ENCODE results near the gene SND1. TPM values are rescaled to one million over a fixed set of nuclear protein-coding genes. Genes with fewer than 3 reads are reported as not detected.
A peak's percentile ranks its signal among the peaks of the same experiment; 100 is the strongest.

The SND1 gene
- total and polyA plus RNA-seq, 5 donors from 2014 or later = 84.4 to 121 (median 86.9) TPM

DNA sequence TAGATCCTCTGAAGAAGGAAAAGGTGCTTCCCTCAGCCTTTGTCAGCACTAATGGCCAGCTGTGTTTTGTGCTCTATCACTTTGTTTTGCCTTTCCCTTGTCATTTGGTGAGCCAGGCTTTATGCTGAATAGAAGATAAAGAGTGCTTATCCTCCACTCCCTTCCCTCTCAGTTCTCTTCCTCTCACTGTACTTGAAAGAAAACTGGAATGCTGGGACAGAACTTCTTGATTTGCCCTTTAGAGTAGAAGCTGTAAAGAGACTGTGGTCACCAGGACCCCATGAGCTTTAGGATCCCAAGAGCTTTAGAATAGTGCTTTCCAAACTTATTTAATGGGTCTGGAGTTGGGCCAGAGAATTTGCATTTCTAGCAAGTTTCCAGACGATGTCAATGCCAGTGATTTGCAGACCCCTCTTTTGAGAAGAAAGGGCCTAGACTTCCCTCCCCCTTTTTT lies 297.8 kb downstream of the SND1 start:
- no peaks in the 10 kb centered on the region for H3K4me1 ChIP-seq (ENCODE audit: control insufficient read depth, insufficient read depth, low read length, poor library complexity, severe bottlenecking)
- no peaks in the 10 kb centered on the region for H3K36me3 ChIP-seq (ENCODE audit: control insufficient read depth, insufficient read depth, low read length)
- Mint-ChIP-seq H3K36me3 (peaks cover 11% of the 10 kb centered on the region), H3K9me3 (no peaks in the 10 kb centered on the region), H3K27ac (peak overlapping the region in 2 of 3 donors; percentile 42 to 56), H3K4me1 (peaks cover 3 to 7% (median 5%) of the 10 kb centered on the region in 4 donors), H3K4me3 (no peak overlapping the region), H3K27me3 (no peaks in the 10 kb centered on the region)
- no peaks in the 10 kb centered on the region for H3K9me3 ChIP-seq (ENCODE audit: control insufficient read depth in 2 of 2, low read length in 2 of 2)
- ATAC-seq (ENCODE audit: low read depth in 2 of 2) (no peak), DNase-seq (no peak)
- H3K4me3 ChIP-seq (ENCODE audit: low read depth, low read length) = no peak overlapping the region
- no peaks in the 10 kb centered on the region for H3K27me3 ChIP-seq (ENCODE audit: control insufficient read depth, insufficient read depth, low read length)
- H3K27ac ChIP-seq (ENCODE audit: insufficient read depth, low read length, poor library complexity, severe bottlenecking) = no peak overlapping the region

DNA sequence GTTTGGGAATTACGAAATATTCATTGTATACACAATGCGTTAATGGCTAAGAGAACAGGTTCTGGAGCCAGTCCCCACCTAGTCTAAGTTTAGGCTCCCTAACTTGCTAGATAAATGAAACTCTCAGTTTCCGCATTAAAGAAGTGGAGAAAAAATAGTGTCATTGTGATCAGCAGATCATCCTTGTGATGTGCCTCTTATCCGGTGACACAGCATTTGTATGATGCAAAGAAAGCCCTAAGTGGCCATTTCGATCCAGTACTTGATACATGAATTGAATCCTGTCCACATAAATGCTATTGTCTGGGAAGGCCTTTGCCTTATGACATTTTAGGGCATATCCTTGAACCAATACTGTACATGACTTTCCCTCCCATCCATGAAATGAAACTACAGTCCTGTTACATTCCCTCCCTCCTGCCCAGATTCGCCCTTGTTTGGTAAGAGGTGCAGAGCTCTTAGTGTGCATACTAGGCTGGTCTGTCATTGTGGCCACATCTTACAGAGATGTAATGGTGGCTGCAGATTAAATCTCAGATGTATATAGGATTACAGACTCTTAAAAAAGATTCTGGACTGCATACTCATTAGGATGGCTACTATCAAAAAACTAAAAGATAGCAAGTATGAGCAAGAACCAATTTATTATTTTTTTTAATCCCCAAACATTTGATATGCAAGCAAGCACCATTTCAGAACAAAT lies 298.4 kb downstream of the SND1 start:
- Histone ChIP-seq H3K4me3 (ENCODE audit: low read depth, low read length) (no peak overlapping the region), H3K36me3 (ENCODE audit: control insufficient read depth, insufficient read depth, low read length) (no peaks in the 10 kb centered on the region), H3K27ac (ENCODE audit: insufficient read depth, low read length, poor library complexity, severe bottlenecking) (no peak overlapping the region), H3K9me3 (ENCODE audit: control insufficient read depth in 2 of 2, low read length in 2 of 2) (no peaks in the 10 kb centered on the region), H3K4me1 (ENCODE audit: control insufficient read depth, insufficient read depth, low read length, poor library complexity, severe bottlenecking) (no peaks in the 10 kb centered on the region), H3K27me3 (ENCODE audit: control insufficient read depth, insufficient read depth, low read length) (no peaks in the 10 kb centered on the region)
- no peaks in the 10 kb centered on the region for H3K27me3 Mint-ChIP-seq
- H3K9me3 Mint-ChIP-seq = no peaks in the 10 kb centered on the region
- H3K36me3 Mint-ChIP-seq = peaks cover 11% of the 10 kb centered on the region
- DNase-seq (no peak), ATAC-seq (ENCODE audit: low read depth in 2 of 2) (no peak)
- H3K4me3 Mint-ChIP-seq = no peak overlapping the region
- H3K4me1 Mint-ChIP-seq = peaks cover 3 to 7% (median 5%) of the 10 kb centered on the region in 4 donors
- H3K27ac Mint-ChIP-seq = peak overlapping the region in 1 of 3 donors; percentile 70

- no peak overlapping the region for H3K27ac ChIP-seq (ENCODE audit: insufficient read depth, low read length, poor library complexity, severe bottlenecking)
- ATAC-seq (ENCODE audit: low read depth in 2 of 2) = no peak
- no peak for DNase-seq
These were observed 301.7 kb downstream of the SND1 start for GRCh38 chr7:127953423-127954356.

GRCh38 chr7:127954357-127954748 lies 302.4 kb downstream of the SND1 start:
- Mint-ChIP-seq H3K27ac (no peak overlapping the region), H3K9me3 (peaks cover 0 to under 1% (median 0%) of the 10 kb centered on the region in 7 donors), H3K4me1 (peaks cover 0 to 7% (median 0%) of the 10 kb centered on the region in 4 donors), H3K36me3 (peaks cover 7% of the 10 kb centered on the region), H3K27me3 (no peaks in the 10 kb centered on the region), H3K4me3 (no peak overlapping the region)
- Histone ChIP-seq H3K36me3 (ENCODE audit: control insufficient read depth, insufficient read depth, low read length) (peaks cover 2% of the 10 kb centered on the region), H3K4me3 (ENCODE audit: low read depth, low read length) (no peak overlapping the region), H3K27me3 (ENCODE audit: control insufficient read depth, insufficient read depth, low read length) (no peaks in the 10 kb centered on the region), H3K9me3 (ENCODE audit: control insufficient read depth in 2 of 2, low read length in 2 of 2) (no peaks in the 10 kb centered on the region), H3K4me1 (ENCODE audit: control insufficient read depth, insufficient read depth, low read length, poor library complexity, severe bottlenecking) (no peaks in the 10 kb centered on the region), H3K27ac (ENCODE audit: insufficient read depth, low read length, poor library complexity, severe bottlenecking) (no peak overlapping the region)
- DNase-seq = no peak
- no peak for ATAC-seq (ENCODE audit: low read depth in 2 of 2)

More at GRCh38 chr7:127953423-127954356, 301.7 kb downstream of the SND1 start:
- Mint-ChIP-seq H3K9me3 (no peaks in the 10 kb centered on the region), H3K4me1 (peaks cover 0 to 7% (median 0%) of the 10 kb centered on the region in 4 donors), H3K36me3 (peaks cover 9% of the 10 kb centered on the region), H3K27me3 (no peaks in the 10 kb centered on the region), H3K27ac (peak overlapping the region in 1 of 3 donors; percentile 72), H3K4me3 (no peak overlapping the region)
- H3K4me3 ChIP-seq (ENCODE audit: low read depth, low read length) = no peak overlapping the region
- H3K27me3 ChIP-seq (ENCODE audit: control insufficient read depth, insufficient read depth, low read length) = no peaks in the 10 kb centered on the region
- peaks cover 2% of the 10 kb centered on the region for H3K36me3 ChIP-seq (ENCODE audit: control insufficient read depth, insufficient read depth, low read length)
- H3K4me1 ChIP-seq (ENCODE audit: control insufficient read depth, insufficient read depth, low read length, poor library complexity, severe bottlenecking) = no peaks in the 10 kb centered on the region
- no peaks in the 10 kb centered on the region for H3K9me3 ChIP-seq (ENCODE audit: control insufficient read depth in 2 of 2, low read length in 2 of 2)

DNA sequence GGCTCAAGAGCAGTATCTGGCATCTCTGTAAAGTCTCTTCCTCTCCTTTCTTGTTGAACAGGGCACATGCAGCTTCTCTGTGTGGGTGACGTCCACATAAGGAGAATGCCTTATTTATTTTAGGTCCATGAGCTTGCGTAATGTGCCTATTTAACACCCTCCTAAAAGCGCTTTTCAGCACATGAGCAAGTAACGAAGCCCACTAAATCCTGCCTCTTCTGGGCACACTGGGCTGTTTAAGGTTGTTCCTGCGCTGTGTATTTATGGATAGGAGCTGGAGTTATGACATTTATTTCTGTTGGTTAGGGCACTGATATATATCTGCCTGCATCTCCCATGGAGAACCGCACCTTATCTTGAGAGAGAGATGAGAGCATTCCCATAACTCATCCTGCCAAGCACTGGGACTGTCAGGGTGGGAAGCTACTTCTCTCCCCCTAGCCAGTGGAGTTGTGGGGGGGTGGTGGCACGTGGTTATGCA lies 303.1 kb downstream of the SND1 start:
- Histone ChIP-seq H3K9me3 (ENCODE audit: control insufficient read depth in 2 of 2, low read length in 2 of 2) (no peaks in the 10 kb centered on the region), H3K27me3 (ENCODE audit: control insufficient read depth, insufficient read depth, low read length) (no peaks in the 10 kb centered on the region), H3K36me3 (ENCODE audit: control insufficient read depth, insufficient read depth, low read length) (peaks cover 5% of the 10 kb centered on the region), H3K27ac (ENCODE audit: insufficient read depth, low read length, poor library complexity, severe bottlenecking) (no peak overlapping the region), H3K4me1 (ENCODE audit: control insufficient read depth, insufficient read depth, low read length, poor library complexity, severe bottlenecking) (no peaks in the 10 kb centered on the region), H3K4me3 (ENCODE audit: low read depth, low read length) (no peak overlapping the region)
- ATAC-seq (ENCODE audit: low read depth in 2 of 2) = no peak
- Mint-ChIP-seq H3K27me3 (no peaks in the 10 kb centered on the region), H3K4me1 (peaks cover 0 to 7% (median 0%) of the 10 kb centered on the region in 4 donors), H3K36me3 (peaks cover 14% of the 10 kb centered on the region), H3K9me3 (peaks cover 0 to 3% (median 0%) of the 10 kb centered on the region in 7 donors), H3K4me3 (no peak overlapping the region), H3K27ac (no peak overlapping the region)
- DNase-seq = no peak

DNA sequence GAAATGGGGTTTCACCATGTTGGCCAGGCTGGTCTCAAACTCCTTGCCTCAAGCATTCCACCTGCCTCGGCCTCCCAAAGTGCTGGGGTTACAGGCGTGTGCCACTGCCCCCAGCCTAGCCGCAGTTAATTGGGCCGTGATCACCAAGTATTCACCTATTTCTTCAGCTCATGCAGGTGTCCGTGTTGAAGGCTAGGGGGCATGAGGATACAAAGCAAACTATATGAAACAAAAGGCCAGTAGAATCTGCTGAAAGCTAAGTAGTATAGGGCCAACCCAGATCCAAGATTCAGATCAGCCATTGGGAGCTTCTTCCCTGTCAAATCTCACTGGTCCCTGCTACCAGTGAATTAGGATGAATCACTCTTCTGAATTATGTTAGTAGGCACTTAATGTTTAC lies 305.9 kb downstream of the SND1 start:
- Mint-ChIP-seq H3K4me3 (no peak overlapping the region), H3K9me3 (peaks cover 0 to 6% (median 3%) of the 10 kb centered on the region in 7 donors), H3K4me1 (peaks cover 0 to 3% (median 0%) of the 10 kb centered on the region in 4 donors), H3K36me3 (peaks cover 24% of the 10 kb centered on the region), H3K27ac (no peak overlapping the region), H3K27me3 (no peaks in the 10 kb centered on the region)
- ATAC-seq (ENCODE audit: low read depth in 2 of 2) (no peak), DNase-seq (no peak)
- H3K4me3 ChIP-seq (ENCODE audit: low read depth, low read length) = no peak overlapping the region
- H3K27me3 ChIP-seq (ENCODE audit: control insufficient read depth, insufficient read depth, low read length) = no peaks in the 10 kb centered on the region
- no peaks in the 10 kb centered on the region for H3K9me3 ChIP-seq (ENCODE audit: control insufficient read depth in 2 of 2, low read length in 2 of 2)
- H3K27ac ChIP-seq (ENCODE audit: insufficient read depth, low read length, poor library complexity, severe bottlenecking) = no peak overlapping the region
- H3K4me1 ChIP-seq (ENCODE audit: control insufficient read depth, insufficient read depth, low read length, poor library complexity, severe bottlenecking) = no peaks in the 10 kb centered on the region
- peaks cover 7% of the 10 kb centered on the region for H3K36me3 ChIP-seq (ENCODE audit: control insufficient read depth, insufficient read depth, low read length)

- no peaks in the 10 kb centered on the region for H3K4me1 Mint-ChIP-seq
- Histone ChIP-seq H3K9me3 (ENCODE audit: control insufficient read depth in 2 of 2, low read length in 2 of 2) (no peaks in the 10 kb centered on the region), H3K4me3 (ENCODE audit: low read depth, low read length) (no peak overlapping the region), H3K4me1 (ENCODE audit: control insufficient read depth, insufficient read depth, low read length, poor library complexity, severe bottlenecking) (no peaks in the 10 kb centered on the region), H3K27me3 (ENCODE audit: control insufficient read depth, insufficient read depth, low read length) (no peaks in the 10 kb centered on the region), H3K36me3 (ENCODE audit: control insufficient read depth, insufficient read depth, low read length) (peaks cover 7% of the 10 kb centered on the region), H3K27ac (ENCODE audit: insufficient read depth, low read length, poor library complexity, severe bottlenecking) (no peak overlapping the region)
- H3K9me3 Mint-ChIP-seq = peaks cover 0 to 8% (median 5%) of the 10 kb centered on the region in 7 donors
- H3K27ac Mint-ChIP-seq = no peak overlapping the region
- no peak overlapping the region for H3K4me3 Mint-ChIP-seq
- DNase-seq (no peak), ATAC-seq (ENCODE audit: low read depth in 2 of 2) (no peak)
- peaks cover 24% of the 10 kb centered on the region for H3K36me3 Mint-ChIP-seq
- no peaks in the 10 kb centered on the region for H3K27me3 Mint-ChIP-seq
These were observed 307.8 kb downstream of the SND1 start for GRCh38 chr7:127959770-127960169.
